ENCODE data around the gene TMEM154. TPM values are rescaled to one million over a fixed set of nuclear protein-coding genes. Genes with fewer than 3 reads are reported as not detected.

TMEM154 gene
- total and polyA plus RNA-seq, 2 experiments from 2014 or later, result 0.36 to 1.7 TPM

- Histone ChIP-seq H2AFZ (no peak overlapping the region), H3K4me3 (no peak overlapping the region), H3K4me1 (ENCODE audit: insufficient read depth) (no peaks in the 10 kb centered on the region), H4K20me1 (ENCODE audit: insufficient read depth, poor library complexity, severe bottlenecking) (no peaks in the 10 kb centered on the region), H3K27me3 (no peaks in the 10 kb centered on the region), H3K4me2 (no peak overlapping the region), H3K36me3 (replicated peaks; ENCODE audit: insufficient read depth, low read depth) (no peaks in the 10 kb centered on the region), H3K79me2 (no peaks in the 10 kb centered on the region), H3K9me2 (replicated peaks; ENCODE audit: insufficient read depth) (no peaks in the 10 kb centered on the region), H3K27ac (no peak overlapping the region), H3K9me3 (ENCODE audit: low read depth) (no peaks in the 10 kb centered on the region)
- 78% methylated on average over 3 of the region's 3 CpGs for WGBS (ENCODE audit: low lambda C conversion rate, missing lambda C conversion rate)
- no peak for DNase-seq (ENCODE audit: low spot score)
- TF ChIP-seq EZH2 (IDR thresholded peaks at IDR 0.05; ENCODE audit: borderline replicate concordance), result no peak
- TF ChIP-seq EZH2phosphoT487 (IDR thresholded peaks at IDR 0.05; ENCODE audit: low read depth, severe bottlenecking, unreplicated experiment), result no peak
- no peak for TF ChIP-seq CTCF (IDR thresholded peaks at IDR 0.05; ENCODE audit: poor library complexity)
These were observed 33.6 kb downstream of the TMEM154 start for GRCh38 chr4:152646221-152646620.

- TF ChIP-seq CTCF (IDR thresholded peaks at IDR 0.05; ENCODE audit: poor library complexity) (no peak), EZH2phosphoT487 (IDR thresholded peaks at IDR 0.05; ENCODE audit: low read depth, severe bottlenecking, unreplicated experiment) (no peak), EZH2 (IDR thresholded peaks at IDR 0.05; ENCODE audit: borderline replicate concordance) (no peak)
- H3K4me1 ChIP-seq (ENCODE audit: insufficient read depth), result no peaks in the 10 kb centered on the region
- no peaks in the 10 kb centered on the region for H3K9me3 ChIP-seq (ENCODE audit: low read depth)
- H3K79me2 ChIP-seq, result no peaks in the 10 kb centered on the region
- no peaks in the 10 kb centered on the region for H4K20me1 ChIP-seq (ENCODE audit: insufficient read depth, poor library complexity, severe bottlenecking)
- H3K27ac ChIP-seq, result no peak overlapping the region
- H3K36me3 ChIP-seq (replicated peaks; ENCODE audit: insufficient read depth, low read depth), result no peaks in the 10 kb centered on the region
- no peaks in the 10 kb centered on the region for H3K27me3 ChIP-seq
- no peaks in the 10 kb centered on the region for H3K9me2 ChIP-seq (replicated peaks; ENCODE audit: insufficient read depth)
- H3K4me3 ChIP-seq, result no peak overlapping the region
- no peak for DNase-seq (ENCODE audit: low spot score)
- no peak overlapping the region for H3K4me2 ChIP-seq
- no peak overlapping the region for H2AFZ ChIP-seq
- WGBS (ENCODE audit: low lambda C conversion rate, missing lambda C conversion rate), result 67% methylated on average over 4 of the region's 4 CpGs
These were observed 35.7 kb downstream of the TMEM154 start for GRCh38 chr4:152644130-152644529.

GRCh38 chr4:152643153-152644035 is 36.4 kb downstream of the TMEM154 start:
- Histone ChIP-seq H3K27ac (no peak overlapping the region), H2AFZ (no peak overlapping the region)

More at GRCh38 chr4:152643153-152644035, 36.4 kb downstream of the TMEM154 start:
- no peak overlapping the region for H3K4me2 ChIP-seq
- no peaks in the 10 kb centered on the region for H3K9me2 ChIP-seq (replicated peaks; ENCODE audit: insufficient read depth)
- no peaks in the 10 kb centered on the region for H3K27me3 ChIP-seq
- 84% methylated on average over 8 of the region's 8 CpGs for WGBS (ENCODE audit: low lambda C conversion rate, missing lambda C conversion rate)
- no peaks in the 10 kb centered on the region for H3K79me2 ChIP-seq
- H3K9me3 ChIP-seq (ENCODE audit: low read depth), result no peaks in the 10 kb centered on the region
- no peaks in the 10 kb centered on the region for H4K20me1 ChIP-seq (ENCODE audit: insufficient read depth, poor library complexity, severe bottlenecking)
- TF ChIP-seq EZH2phosphoT487 (IDR thresholded peaks at IDR 0.05; ENCODE audit: low read depth, severe bottlenecking, unreplicated experiment) (no peak), EZH2 (IDR thresholded peaks at IDR 0.05; ENCODE audit: borderline replicate concordance) (no peak), CTCF (IDR thresholded peaks at IDR 0.05; ENCODE audit: poor library complexity) (no peak)
- H3K4me3 ChIP-seq, result no peak overlapping the region
- H3K4me1 ChIP-seq (ENCODE audit: insufficient read depth), result no peaks in the 10 kb centered on the region
- DNase-seq (ENCODE audit: low spot score), result no peak
- H3K36me3 ChIP-seq (replicated peaks; ENCODE audit: insufficient read depth, low read depth), result no peaks in the 10 kb centered on the region

Measured in hepatocyte (in vitro differentiated cells).